ENCODE data around the gene ACKR2. TPM values are rescaled to one million over a fixed set of nuclear protein-coding genes. Genes with fewer than 3 reads are reported as not detected.

Gene ACKR2
- total and polyA plus RNA-seq, 2 of the 13 experiments (the other 11 are each of a cell fraction or from before 2014, with no cell fraction given), result 1.1 to 1.9 TPM

GRCh38 chr3:42853739-42854302 is 44.6 kb downstream of the ACKR2 start (continued):
- TF ChIP-seq REST (IDR thresholded peaks at IDR 0.05; ENCODE audit: borderline replicate concordance in 1 of 2, low read depth in 1 of 2, low read length in 2 of 2), result peak in 1 of 2 experiments; percentile 48; a peak in 1 of 4 replicates
- TF ChIP-seq KAT8 (CRISPR knock-in tag; IDR thresholded peaks at IDR 0.05), result 0 out of 2 replicates have a peak, but pooled peaks have one; percentile 70
- TF ChIP-seq PAXIP1 (CRISPR knock-in tag; conservative IDR thresholded peaks at IDR 0.05), result peak; percentile 99
- TF ChIP-seq RFX5 (IDR thresholded peaks at IDR 0.05; ENCODE audit: low read depth, low read length), result no peak
- TF ChIP-seq ZNF343 (CRISPR knock-in tag; IDR thresholded peaks at IDR 0.05), result 0 out of 2 replicates have a peak, but pooled peaks have one; percentile 56
- TF ChIP-seq FOXA1 (IDR thresholded peaks at IDR 0.05), result peak; percentile 89
- TF ChIP-seq FOXA1 (CRISPR knock-in tag; IDR thresholded peaks at IDR 0.05), result peak; percentile 98
- TF ChIP-seq BHLHE40 (IDR thresholded peaks at IDR 0.05; ENCODE audit: low read length), result peak; percentile 68
